Limb (tissue), 2 donors: ENCODE results near the gene TAB2.

Experiments used
- DNase-seq, 2 donors: peaks; one replicate each; pipeline ENCODE4 v3.0.0-alpha.2; 2016; ENCODE audit errors: extremely low spot score in 2 of 2

TAB2 gene

GRCh38 chr6:149317644-149318571 lies at the start of gene TAB2:
Gene TAB2 (plus strand): TSS chr6:149317712. CDS start chr6:149369998, 52,286 bp downstream.
- DNase-seq, result peak in 1 of 2 donors; percentile 84

- DNase-seq, result no peak
Observed at GRCh38 chr6:149268146-149268545, 49.4 kb upstream of the TAB2 start.

GRCh38 chr6:149268768-149269167 lies 48.7 kb upstream of the TAB2 start:
- no peak for DNase-seq

GRCh38 chr6:149270616-149271015 lies 46.9 kb upstream of the TAB2 start:
- DNase-seq, result no peak

- DNase-seq, result no peak
Observed at GRCh38 chr6:149271348-149272340, 45.9 kb upstream of the TAB2 start.

GRCh38 chr6:149273318-149273717 lies 44.2 kb upstream of the TAB2 start:
- no peak for DNase-seq

- DNase-seq, result no peak
Observed at GRCh38 chr6:149275621-149276020, 41.9 kb upstream of the TAB2 start.

GRCh38 chr6:149277621-149278020 lies 39.9 kb upstream of the TAB2 start:
- DNase-seq, result no peak

GRCh38 chr6:149278997-149279396 lies 38.5 kb upstream of the TAB2 start:
- no peak for DNase-seq

- no peak for DNase-seq
Observed at GRCh38 chr6:149284904-149285303, 32.6 kb upstream of the TAB2 start.

GRCh38 chr6:149285626-149286025 lies 31.9 kb upstream of the TAB2 start:
- DNase-seq, result no peak

GRCh38 chr6:149286905-149287304 lies 30.6 kb upstream of the TAB2 start:
- DNase-seq, result no peak

GRCh38 chr6:149289192-149289781 lies 28.2 kb upstream of the TAB2 start:
- DNase-seq, result peak in 1 of 2 donors; percentile 39

- DNase-seq, result no peak
Observed at GRCh38 chr6:149289966-149290365, 27.5 kb upstream of the TAB2 start.

GRCh38 chr6:149293244-149293643 lies 24.3 kb upstream of the TAB2 start:
- DNase-seq, result no peak

- no peak for DNase-seq
Observed at GRCh38 chr6:149300563-149300962, 16.9 kb upstream of the TAB2 start.

- DNase-seq, result no peak
Observed at GRCh38 chr6:149302723-149303122, 14.8 kb upstream of the TAB2 start.

GRCh38 chr6:149303468-149303867 lies 14.0 kb upstream of the TAB2 start:
- DNase-seq, result no peak

- no peak for DNase-seq
Observed at GRCh38 chr6:149305372-149305771, 12.1 kb upstream of the TAB2 start.

GRCh38 chr6:149306967-149307366 lies 10.5 kb upstream of the TAB2 start:
- DNase-seq, result no peak

- DNase-seq, result no peak
Observed at GRCh38 chr6:149311293-149311692, 6.2 kb upstream of the TAB2 start.

- DNase-seq, result no peak
Observed at GRCh38 chr6:149311766-149312165, 5.7 kb upstream of the TAB2 start.
